ENCODE measurements around the gene TGIF1.

The TGIF1 gene

DNA sequence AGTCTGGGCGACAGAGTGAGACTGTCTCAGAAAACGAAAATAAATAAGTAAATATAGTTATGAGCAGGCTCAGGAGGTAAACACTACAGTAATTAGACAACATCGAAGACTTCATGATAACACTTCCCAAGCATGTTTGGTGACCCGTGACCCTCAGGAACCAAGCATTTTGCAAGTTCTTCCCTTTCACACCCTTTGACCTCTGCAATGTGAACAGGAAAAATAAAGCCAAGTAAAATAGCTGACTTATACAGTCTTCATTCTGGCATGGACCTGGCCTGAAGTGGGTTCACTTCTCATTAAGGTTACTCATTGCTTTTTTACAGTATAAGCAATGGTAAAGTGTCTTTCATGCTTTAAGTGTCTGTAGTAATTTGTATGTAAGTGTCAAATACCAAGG is 15.3 kb upstream of the TGIF1 start:
- no peak for DNase-seq (ENCODE audit: low spot score)

DNA sequence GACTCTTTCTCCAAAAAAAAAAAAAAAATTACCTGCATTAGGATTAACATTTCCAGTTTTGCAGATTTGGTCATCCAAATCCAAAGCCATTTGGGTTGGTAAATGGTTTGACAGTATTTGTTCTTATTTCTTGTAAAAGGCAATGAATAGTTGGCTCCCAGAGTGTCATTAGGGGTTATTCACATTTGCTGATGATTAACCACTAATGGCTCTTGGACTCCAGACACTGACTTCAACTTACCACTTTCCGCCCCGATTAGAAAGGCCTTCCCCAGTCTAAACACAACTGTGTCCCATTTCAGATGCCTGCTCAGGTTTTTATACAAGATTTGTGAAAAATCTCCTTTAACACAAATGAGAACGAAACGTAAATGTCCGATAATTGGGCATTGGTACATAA is 9.6 kb upstream of the TGIF1 start:
- DNase-seq (ENCODE audit: low spot score) = no peak

DNA sequence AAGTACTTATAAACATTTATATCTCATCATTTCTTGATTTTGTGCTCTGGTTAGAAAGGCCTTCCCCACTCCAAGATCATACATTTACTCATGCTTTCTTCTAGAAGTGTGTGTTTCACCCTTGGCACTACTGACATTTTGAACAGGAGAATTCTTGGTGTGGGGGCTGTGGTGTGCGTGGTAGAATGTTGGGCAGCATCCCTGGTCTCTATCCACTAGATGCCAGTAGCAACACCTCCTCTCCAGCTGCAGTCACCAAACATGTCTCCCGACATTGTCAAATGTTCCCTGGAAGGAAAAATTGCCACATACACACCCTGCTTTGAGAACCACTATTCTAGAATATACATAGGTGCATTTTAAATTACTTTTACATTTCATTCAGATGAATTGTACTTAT is 8.7 kb upstream of the TGIF1 start:
- DNase-seq (ENCODE audit: low spot score) = peak; percentile 17

- no peak for DNase-seq (ENCODE audit: low spot score)
Measured at GRCh38 chr18:3442919-3443318, 7.1 kb upstream of the TGIF1 start.

DNA sequence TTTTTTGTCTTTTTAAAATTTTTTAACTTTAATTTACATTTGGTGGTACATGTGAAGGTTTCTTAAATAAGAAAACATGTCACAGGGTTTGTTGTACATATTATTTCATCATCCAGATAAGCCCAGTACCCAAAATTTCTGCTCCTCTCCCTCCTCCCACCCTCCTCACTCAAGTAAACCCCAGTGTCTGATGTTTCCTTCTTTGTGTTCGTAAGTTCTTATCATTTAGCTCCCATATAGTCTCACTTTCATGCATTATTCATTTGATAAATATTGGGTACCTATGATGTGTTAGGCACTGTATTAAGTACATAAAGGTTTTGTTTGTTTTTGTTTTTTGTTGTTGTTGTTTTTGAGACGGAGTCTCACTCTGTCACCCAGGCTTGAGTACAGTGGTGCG is 5.7 kb upstream of the TGIF1 start:
- DNase-seq (ENCODE audit: low spot score) = no peak

- no peak for DNase-seq (ENCODE audit: low spot score)
Measured at GRCh38 chr18:3444954-3445353, 5.0 kb upstream of the TGIF1 start.

DNA sequence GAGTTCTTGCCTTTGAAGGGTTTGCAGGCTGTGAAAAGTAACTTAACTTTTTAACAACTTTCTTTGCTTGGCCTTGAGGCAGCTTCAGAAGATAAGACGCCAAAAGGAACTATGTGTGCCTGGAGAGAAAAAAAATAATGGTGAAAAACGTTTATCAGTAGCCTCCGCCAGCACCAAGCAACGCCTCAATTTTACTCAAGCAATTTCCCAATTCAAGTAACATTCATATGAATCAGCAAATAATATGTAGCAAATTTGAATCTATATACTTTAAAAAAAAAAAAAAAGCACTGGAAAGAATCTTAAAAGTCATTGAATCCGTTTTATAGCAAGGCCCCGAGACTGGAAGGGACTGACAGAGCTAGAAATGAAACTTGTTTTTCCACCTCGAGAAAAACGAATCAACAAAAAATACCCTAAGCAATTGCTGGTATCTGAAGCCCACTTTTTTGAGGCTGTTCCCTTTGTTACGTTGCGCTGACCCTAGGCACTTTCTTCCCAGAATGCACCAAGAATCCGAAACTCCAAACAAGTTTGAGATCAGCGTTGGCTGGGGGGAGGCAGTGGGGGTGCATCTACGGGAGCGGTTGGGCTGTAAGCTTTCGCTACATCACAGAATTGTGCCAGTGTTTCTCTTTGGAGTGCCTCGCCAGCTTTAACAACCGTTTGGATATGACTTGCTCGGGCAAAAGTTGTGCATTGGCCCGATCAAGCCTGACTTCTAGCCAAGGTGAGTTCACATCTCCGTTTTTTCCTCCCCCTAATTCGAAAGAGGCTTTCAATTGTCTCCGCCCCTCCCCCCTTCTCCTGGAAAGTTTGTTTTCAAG is 2.7 kb upstream of the TGIF1 start:
- peak; percentile 15 for DNase-seq (ENCODE audit: low spot score)

GRCh38 chr18:3447895-3448837 is 1.8 kb upstream of the TGIF1 start:
- DNase-seq (ENCODE audit: low spot score) = peak; percentile 84

GRCh38 chr18:3448838-3449511 is 997 bp upstream of the TGIF1 start:
- peak; percentile 67 for DNase-seq (ENCODE audit: low spot score)

- no peak for DNase-seq (ENCODE audit: low spot score)
Measured at GRCh38 chr18:3449512-3450011, 410 bp upstream of the TGIF1 start.

DNA sequence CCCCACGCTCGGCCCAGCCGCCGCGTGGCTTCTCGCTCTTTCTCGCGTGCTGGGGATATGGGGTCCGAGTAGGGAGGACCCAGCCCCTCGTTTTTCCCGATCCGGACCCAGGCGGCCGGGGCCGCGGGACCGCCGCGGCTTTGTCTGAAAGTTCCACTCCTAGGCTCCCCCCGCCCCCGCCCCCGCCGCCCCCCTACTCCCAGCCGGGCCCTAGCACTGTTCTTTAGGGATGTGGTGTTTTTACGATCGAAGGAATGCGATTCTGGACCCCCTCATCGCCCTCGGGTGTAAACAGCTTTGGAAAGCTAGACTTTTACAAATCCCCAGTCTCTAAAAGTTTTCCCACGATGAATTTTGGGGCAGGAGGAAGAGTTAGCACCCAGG is 819 bp downstream of the TGIF1 start:
- no peak for DNase-seq (ENCODE audit: low spot score)

DNA sequence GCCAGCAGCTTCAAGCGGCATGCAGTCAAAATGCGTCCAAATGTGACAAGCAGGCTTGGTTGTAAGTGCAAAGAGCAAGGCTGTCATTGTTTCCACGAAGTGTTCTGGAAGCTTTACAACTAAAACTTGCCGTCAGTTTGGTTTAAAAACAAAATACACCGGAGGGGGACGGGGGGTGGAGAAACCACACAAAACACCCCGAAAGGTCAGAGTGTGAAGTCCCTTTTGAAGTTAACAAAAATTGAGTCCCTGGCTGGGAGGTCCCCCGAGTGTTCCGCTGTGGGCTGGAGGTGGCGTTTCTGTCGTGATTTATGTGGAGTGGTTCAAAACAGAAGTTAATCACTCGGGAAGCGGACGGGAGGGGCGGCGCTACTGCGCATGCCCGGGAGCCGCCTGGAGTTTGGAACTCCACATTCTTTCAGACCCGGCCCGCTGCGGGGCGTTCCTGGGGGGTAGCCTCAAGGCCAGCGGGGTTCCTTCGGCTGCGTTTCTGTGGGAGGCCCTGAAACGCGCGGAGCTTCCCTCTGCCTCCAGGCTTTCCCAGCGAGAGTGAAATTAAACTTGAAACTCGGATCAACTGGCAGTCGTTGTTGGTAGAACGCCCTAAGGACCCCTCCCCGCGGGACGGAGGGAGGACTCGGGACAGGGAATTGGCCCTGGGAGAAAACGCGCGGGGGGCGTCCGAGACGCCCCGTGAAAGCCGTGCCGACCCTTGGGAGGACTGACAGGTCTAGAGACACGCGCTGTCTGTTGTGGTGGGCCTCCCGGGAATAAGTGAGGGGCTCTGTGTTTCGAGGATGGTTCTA is 1.4 kb downstream of the TGIF1 start:
- DNase-seq (ENCODE audit: low spot score) = peak; percentile 89

DNA sequence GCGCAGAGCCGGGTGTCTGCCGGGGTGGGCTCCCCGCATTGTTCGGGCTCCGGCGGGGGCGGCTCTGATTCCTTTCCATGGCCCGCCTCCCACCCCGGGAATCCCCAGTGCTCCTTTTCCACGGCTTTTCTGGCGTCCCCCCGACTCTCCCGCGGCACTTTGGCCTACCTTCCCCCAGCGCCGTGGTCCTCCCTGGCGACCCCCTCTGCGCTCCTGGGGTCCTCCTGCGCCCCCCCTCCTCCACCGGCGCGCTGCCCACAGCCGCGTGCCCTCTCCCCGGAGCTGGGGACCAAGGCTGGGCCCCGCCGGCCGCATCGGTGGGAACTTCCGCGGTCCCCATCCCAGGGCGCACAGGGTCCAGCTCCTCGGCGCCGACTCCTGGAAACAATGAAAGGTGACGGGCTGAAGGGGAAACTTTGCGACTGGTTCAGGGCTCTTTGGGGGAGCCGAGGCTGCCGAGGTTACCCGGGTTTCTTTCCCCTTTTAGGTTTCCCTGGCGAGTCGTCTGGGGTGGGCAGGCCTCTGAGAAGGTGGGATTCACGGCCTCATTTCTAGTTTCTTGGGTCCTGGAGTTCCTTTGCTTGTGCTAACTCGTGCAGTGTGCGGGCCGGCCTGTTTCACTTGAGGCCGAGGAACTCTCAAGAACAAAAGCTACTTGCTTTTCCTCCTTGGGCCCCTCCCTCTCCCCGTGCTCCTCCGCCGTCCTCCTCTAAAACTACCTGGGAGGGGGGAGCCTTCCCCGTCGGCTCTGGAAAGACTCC is 2.2 kb downstream of the TGIF1 start:
- peak; percentile 9 for DNase-seq (ENCODE audit: low spot score)

DNA sequence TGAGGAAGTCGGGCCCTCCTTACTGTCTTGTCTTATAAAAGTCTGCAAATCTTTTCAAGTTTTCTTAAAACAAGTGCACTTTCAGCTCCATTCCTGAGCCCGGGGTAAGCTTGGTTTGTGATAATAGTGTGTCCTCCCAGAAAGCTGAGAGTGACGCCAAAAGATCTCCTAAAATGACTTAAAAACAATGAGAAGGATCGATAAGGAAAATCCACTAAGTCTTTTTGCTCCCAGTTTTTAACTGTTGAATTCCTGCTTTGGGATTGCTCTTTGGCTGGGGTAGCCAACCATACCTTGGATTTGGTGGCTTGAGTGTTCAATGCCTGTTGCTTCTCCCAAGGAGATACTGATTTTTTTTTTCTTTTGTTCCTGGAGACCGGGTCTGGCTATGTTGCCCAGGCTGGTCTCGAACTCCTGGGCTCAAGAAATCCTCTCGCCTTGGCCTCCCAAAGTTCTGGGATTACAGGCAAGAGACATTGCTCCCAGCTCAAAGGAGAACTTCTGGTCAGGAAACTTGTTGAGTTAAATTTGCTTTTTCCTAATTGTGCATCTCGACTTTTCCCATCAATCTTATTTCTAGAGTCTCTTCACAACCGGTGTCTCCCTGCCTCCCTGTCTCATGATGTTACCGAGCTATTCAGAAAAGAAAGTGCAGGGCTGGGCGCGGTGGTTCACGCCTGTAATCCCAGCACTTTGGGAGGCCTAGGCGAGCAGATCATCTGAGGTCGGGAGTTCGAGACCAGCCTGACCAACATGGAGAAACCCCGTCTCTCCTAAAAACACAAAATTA is 3.0 kb downstream of the TGIF1 start:
- no peak for DNase-seq (ENCODE audit: low spot score)

DNA sequence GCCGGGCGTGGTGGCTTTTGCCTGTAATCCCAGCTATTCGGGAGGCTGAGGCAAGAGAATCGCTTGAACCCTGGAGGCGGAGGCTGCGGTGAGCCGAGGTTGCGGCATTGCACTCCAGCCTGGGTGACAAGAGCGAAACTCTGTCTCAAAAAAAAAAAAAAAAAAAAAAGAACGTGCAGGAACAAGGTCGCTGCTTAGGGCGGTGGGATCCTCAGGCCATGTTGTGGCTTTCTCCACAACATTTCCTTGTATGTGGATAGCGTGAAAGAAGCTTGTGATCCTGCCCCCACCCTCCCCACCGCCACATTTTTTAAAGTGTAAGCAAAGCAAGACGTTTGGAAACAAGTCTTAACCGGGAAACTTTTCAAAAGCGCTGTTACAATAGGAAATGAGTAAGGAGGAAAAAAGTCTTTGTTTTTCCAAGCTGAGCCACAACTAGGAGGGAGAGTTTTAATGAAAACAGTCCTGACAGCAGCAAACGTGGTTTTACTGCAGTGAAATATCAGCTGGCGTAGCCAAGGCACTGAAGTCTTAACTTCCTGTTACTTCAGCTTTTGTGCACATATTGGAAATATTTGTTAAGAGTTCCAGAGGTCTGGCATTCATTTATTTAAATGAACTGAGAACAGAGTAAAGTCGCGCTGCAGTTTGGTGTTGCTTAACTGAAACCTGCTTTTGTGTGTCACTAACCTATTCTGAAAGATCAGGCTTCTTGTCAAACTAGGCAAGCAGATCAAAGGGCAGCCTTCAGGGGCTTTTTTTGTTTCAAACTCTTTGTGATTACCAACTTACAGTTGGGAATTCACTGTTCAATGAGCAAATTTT is 3.8 kb downstream of the TGIF1 start:
- DNase-seq (ENCODE audit: low spot score) = peak; percentile 72

GRCh38 chr18:3454365-3455089 is 4.6 kb downstream of the TGIF1 start:
- DNase-seq (ENCODE audit: low spot score) = peak; percentile 37

DNA sequence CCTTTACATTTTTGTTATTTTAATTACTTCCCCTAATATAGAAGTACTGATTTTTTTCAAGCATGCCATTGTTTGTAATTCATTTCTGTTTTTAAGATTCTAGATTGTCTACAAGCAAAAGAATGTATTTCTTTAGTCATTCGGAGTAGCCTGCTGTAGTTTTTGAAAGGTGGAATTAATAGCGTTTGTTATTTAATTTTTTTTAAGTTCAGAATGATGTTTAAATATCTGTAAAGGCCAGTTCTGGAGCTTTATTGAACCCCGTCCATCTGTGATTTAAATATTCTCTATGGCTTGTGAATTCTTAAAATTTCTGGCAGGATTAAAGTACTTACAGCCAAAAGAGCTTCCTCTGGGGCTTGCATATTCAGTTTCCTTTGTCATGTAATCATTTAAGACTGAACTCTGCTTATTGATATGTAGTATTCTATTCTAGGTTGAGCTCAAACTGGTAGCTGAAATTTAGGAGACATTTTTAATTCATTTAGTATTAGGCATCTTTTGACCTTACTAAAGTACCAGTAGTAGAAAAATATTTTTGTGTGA is 5.2 kb downstream of the TGIF1 start:
- no peak for DNase-seq (ENCODE audit: low spot score)

All from AG08395 (cell line).